ENCODE measurements around the gene RAB42.
"Not testable (repeated sequence)": the region's sequence is repeated elsewhere in the genome, so short reads cannot be mapped to it uniquely, and the experiment has no call there.

The RAB42 gene

DNA sequence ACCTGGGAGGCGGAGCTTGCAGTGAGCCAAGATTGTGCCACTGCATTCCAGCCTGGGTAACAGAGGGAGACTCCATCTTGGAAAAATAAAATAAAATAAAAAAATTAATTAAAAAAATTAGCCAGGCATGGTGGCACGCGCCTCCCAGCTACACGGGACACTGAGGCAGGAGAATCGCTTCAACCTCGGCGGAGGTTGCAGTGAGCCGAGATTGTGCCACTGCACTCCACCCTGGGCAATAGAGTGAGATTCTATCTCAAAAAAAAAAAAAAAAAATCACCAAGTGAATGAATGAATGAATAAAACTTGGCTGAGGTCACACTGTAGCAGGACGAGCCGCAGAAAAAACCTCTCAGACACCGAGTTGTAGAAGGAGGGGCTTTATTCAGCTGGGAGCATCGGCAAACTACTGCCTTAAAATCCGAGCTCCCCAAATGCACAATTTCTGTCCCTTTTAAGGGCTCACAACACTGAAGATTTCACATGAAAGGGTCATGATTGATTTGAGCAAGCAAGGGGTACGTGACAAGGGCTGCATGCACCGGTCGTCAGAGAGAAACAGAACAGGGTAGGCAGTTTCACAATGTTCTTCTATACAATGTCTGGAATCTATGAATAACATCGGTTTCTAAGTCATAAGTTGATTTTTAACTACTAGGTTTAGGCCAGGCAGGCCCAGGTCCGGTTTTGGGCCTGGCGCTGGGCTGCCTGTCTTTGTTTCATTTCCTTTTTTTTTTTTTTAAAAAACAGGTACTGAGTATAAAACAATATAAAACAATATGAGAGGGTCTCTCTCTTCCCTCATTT is 5.3 kb upstream of the RAB42 start:
- DNase-seq = not testable (repeated sequence)

- DNase-seq = no peak
Observed at GRCh38 chr1:28592321-28593071, 431 bp downstream of the RAB42 start.

DNA sequence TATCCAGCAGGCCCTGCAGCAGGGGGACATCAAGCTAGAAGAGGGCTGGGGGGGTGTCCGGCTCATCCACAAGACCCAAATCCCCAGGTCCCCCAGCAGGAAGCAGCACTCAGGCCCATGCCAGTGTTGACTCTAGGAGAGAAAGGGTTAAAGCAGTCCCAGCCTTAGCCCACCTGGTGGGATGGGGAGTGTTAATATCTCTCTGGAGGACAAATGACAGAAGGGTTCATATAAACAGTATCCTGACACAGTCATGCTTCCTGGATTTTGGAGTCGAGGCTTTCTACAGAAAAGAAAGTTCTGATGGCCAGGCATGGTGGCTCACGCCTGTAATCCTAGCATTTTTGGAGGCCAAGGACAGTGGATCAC is 1.9 kb downstream of the RAB42 start:
- DNase-seq = not testable (repeated sequence)

DNA sequence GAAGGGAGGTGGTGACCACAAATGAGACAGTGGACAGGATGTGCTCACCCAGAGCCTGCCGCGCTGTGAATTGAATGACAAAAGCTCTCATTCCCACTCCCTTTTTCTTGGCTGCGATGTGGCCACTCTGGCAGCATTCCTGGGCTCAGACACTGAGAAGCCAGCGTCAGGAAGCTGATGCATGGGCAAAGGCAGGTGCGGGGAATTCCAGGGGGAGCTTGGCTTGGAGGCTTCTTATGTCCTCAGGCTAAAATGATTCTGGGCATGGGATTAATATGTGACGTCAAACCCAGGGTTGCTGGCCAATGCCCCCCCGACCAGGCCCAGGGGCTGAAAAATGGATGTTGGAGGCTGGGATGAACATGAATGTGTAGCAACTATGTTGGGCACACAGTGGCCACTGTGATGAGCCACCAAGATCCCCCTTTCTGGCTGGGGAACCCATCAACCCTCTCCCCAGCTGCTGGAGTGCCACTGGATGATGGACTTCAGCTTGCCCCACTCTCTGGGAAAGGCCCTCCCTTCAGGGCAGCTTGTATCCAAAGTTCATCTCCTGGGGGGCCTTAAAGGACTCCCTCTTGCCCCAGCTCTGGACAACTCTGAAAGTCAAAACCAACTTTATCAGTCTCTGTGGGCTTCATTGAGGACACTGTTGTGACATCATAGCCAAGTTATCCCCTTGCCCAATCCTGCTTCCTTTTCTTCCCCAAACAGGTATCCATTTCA is 2.8 kb downstream of the RAB42 start:
- not testable (repeated sequence) for DNase-seq

DNA sequence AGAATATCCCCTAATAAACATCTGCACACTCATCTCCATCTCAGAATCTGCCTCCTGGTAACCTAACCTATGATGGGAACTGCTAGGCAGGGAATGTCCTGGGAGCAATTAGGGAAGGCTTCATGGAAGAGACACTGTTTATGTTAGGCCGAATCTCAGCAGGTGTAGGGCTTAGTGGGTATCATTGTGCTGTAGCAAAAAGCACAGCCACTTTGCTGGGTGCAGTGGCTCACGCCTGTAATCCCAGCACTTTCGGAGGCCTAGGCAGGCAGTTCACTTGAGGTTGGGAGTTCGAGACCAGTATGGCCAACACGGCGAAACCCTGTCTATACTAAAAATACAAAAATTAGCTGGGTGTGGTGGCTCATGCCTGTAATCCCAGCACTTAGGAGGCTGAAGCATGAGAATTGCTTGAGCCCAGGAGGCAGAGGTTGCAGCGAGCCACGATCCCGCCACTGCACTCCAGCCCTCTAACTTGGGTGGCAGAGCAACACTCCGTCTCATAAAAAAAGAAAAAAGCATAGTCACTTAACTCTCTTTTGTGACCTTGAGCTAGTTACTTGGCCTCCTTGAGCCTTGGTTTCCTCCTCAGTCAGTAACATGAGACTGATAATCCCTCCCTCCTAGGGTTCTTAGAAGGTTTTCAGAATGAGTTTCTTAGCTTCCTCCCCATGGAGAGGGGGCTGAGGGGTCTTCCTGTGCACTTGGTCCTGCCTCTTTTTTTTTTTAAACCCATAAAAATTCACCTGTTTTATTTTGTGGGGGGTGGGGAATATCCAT is 3.5 kb downstream of the RAB42 start:
- DNase-seq = no peak

DNA sequence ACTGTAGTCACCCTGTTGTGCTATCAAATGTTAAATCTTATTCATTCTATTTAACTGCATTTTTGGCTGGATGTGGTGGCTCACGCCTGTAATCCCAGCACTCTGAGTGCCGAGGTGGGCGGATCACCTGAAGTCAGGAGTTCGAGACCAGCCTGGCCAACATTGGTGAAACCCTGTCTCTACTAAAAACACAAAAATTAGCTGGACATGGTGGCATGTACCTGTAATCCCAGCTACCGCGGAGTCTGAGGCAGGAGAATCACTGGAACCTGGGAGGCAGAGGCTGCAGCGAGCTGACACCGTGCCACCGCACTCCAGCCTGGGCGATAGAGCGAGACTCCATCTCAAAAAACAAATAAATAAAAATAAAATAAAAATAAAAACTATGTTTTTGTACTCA is 4.2 kb downstream of the RAB42 start:
- not testable (repeated sequence) for DNase-seq

GRCh38 chr1:28601696-28602095 is 9.6 kb downstream of the RAB42 start:
- DNase-seq = no peak

DNA sequence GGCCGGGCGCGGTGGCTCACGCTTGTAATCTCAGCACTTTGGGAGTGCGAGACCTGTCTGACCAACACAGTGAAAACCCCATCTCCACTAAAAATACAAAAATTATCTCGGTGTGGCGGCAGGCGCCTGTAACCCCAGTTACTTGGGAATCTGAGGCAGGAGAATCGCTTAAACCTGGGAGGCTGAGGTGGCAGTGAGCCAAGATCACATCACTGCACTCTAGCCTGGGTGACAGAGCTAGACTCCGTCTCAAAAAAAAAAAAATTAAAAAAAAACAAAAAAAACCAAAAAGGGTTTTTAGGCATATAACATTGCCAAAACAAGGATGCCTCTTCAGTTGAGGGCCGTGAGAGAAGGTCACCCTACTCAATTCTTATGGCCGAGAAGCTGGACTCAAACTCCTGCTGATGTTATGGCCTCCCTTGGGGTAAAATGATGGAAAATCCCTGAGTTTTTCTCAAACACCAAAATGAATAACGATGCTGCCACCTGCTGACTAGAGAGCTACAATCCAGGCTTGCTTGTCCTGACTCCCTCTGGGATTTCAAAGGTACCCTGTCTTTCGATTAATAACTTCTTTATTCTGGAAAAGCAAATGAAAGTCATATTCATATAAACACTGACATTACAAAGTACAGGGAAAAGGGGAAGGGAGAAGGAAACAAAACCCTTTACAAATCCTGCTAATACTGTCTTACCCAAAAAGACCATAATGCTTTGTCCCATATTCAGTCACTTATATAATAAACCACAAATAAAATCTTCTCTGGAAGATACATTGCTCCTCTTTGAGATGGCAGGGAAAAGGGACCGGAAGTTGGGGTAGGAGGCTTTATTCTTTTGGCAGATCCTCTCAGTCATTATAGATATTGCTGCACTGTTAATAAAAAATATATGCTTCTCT is 10.7 kb downstream of the RAB42 start:
- peak; percentile 49 for DNase-seq

DNA sequence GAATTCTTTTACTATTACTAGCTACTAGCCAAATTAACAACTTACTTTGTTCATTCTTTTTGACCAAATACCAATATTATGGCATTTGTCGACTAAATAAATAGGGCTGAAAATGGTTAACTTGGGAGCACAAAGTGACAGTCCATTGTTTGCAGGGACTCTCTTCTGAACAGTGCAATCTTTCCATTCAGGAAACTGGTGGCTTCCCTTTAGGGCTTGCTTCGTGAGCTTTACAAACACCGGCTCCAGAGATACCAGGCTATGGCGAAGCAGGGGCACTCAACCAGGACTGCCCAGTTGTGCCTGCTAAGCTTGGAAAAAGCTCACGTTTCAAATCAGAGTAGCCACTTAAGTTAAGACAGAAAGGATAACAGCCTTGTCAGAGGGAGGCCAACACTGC is 12.3 kb downstream of the RAB42 start:
- no peak for DNase-seq

GRCh38 chr1:28604962-28605361 is 12.9 kb downstream of the RAB42 start:
- DNase-seq = no peak

GRCh38 chr1:28606771-28607170 is 14.7 kb downstream of the RAB42 start:
- DNase-seq = no peak

GRCh38 chr1:28613175-28613574 is 21.1 kb downstream of the RAB42 start:
- no peak for DNase-seq

- no peak for DNase-seq
Observed at GRCh38 chr1:28631713-28632112, 39.6 kb downstream of the RAB42 start.

DNA sequence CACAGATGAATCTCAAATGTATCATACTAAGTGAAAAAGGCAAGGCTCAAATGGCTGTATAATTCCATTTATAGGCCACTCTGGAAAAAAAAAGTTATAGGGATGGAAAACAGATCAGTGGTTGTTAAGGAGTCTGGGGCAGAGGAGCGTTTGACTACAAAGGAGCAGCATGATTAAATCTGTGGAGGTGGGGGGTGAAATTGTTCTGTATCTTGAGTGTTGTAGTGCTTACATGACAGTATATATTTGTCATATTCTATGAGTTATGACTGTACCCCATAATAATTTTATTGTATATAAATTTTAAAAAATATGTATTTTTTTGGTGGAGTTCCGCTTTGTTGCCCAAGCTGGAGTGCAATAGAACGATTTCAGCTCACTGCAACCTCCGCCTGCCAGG is 40.5 kb downstream of the RAB42 start:
- no peak for DNase-seq

DNA sequence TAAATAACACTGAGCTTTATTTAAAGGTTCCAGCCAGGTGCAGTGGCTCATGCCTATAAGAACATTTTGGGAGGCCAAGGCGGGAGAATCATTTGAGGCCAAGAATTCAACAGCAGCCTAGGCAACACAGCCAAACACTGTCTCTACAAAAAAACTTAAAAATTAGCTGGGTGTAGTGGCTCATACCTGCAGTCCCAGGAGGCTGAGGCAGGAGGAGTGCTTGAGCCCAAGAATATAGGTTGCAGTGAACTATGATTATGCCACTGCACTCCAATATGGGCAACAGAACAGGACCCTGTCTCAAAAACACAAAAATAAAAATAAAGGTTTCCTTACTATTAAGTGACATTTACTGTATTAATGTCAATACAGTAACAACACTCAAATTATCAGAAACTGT is 48.7 kb downstream of the RAB42 start:
- no peak for DNase-seq

DNA sequence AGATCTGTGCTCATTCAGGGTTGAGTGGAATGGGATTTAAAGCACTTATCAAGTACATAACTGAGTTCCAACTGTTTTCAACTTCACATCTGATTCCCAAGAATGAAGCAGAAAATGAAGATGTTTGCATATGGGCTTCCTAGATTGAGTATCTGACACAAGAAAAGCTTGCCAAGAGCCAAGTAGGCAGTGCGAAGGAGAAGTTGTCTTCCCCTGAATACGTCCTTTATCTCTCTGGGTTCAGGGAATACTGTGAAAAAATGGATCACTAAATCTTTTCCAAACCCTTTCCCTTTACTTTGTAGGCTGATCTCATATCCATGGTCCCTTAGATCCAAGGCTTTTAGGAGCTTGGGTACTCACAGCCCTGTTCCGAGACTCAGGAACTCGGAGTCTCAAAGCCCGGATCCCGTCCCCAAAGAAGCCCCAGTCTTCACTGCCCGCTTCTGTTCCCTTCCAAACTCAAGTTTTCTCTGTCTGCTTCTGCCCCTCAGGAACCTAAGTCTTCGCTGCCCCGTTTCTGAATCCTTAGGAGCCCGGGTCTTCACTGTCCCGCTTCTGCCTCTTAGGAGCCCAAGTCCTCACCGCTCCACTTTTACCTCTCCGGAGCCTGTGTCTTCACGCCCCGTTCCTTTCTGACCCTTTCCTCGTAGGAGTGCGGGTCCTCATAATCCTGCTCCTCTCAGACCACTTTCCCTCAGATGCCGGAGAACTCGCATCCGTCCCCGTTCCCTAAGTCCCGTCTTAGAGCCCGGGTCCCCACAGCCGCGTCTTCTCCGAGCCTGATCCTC is 50.2 kb downstream of the RAB42 start:
- DNase-seq = no peak

DNA sequence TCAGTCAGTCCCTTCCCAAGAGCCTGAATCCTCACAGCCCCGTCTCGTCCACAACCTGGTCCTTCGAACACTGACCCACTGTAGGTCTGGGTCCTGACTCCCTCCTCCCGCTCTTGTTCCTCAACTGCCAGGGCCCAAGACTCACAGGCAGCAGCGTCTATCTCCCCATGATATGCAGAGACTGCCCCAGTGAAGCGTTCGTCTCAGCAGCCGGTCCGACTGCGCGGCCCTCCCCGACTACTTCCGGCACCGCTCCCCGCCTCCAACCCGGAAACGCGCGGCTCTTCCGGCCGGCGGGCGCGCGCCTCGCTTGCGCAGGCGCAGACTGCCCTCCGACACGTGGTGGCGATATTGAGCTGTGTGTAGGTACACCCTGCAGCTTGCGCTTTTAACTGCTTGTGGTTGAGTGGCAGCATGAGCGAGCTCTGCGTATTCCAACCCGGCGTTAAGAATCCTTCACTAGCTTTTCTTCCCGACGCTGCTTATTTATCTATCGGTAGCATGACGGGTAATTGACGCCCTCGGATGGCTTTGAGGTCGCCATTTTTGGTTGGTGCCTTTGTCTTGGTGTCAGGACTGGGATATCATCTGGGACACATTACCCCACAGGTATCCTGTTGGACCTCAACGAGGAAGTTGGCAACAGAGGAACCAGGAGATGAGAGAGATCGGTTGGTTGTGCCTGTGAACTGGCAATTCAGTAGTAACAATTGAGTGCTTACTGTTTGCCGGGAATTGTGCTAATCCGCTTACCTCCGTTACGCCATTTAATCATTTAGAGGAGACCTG is 51.0 kb downstream of the RAB42 start, which contains the start of gene TAF12:
TAF12 (minus strand) TSS at position 221 of the 789 bp plus-strand sequence. CDS start 20,986 bp downstream, outside the sequence.
- peak; percentile 79 for DNase-seq

DNA sequence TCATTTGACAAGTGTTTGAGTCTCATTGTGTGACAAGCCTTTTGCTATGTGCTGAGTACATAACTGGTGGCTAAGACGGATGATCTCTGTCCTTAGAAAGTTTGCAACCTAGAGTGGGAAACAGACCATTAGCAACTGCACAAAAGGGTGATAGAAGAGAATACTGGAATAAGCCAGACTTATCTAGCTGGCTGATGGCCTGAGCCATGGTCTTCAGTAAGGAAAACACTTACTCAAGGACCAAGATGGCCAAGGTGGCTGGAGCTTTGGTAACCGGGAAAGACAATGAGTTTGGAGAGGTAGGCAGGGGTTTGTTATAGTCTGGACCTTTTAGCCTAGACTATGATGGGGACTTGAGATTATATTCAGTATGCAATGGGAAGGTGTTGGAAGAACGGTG is 52.4 kb downstream of the RAB42 start:
- no peak for DNase-seq
